GOT3 (cell line): Measurements from ENCODE around the gene CALML3.

Experiments used
- DNase-seq: peaks from one replicate; lab custom pipeline; 2025; ENCODE audit warnings: mixed read lengths; lab: John Stamatoyannopoulos, UW

CALML3 gene

DNA sequence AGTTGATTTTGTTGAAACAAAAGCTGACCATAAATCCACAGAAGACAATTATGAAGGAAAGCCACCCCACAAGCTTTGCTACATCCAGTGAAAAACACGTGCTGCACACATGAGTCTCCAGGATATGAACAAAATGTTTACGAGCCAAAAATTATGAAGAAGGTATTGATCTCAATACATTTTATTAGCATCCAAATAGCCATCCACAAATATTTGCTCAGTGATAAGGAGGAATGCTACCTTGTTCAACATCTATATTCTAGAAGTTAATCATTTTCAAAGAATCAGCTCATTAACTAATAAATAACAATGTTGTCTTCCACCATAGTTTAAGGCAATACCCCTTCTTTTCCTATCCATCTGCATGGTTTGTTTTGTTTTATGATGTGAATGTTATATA is 42.7 kb downstream of the CALML3 start:
- no peak for DNase-seq

DNA sequence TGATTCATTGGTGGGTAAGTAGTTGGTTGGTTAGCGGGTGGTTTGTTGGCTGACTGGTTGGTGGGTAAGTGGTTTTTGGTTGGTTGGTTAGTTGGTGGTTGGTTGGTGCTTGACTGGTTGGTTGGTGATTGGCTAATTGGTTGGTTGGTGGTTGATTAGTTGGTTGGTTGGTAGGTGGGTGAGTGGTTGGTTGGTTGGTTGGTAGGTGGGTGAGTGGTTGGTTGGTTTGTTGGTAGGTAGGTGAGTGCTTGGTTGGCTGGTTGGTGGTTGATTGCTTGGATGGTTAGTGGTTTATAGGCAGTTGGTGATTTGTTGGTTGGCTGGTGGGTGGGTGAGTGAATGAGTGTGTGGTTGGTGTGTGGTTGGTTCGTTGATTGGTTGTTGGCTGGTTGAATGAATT is 44.2 kb downstream of the CALML3 start:
- DNase-seq: no peak

DNA sequence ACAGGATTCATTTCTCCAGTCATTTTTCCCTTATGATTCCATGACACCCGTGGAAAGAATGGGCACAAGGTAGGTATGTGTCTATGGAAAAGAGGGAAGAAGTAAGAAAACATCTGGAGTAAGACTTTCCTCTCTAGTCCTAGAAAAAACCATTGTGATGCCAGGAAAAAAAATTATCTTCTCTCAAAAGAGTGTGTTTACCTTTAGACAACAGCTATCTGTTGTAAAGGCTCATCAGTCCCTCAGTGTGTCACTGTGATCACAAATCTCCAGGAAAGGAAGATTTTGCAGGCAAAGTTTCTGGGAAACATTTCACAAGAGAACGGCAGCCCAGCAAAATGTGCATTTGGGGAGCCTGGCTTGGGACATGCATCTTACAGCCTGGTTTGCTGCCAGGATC is 44.8 kb downstream of the CALML3 start:
- DNase-seq: no peak

DNA sequence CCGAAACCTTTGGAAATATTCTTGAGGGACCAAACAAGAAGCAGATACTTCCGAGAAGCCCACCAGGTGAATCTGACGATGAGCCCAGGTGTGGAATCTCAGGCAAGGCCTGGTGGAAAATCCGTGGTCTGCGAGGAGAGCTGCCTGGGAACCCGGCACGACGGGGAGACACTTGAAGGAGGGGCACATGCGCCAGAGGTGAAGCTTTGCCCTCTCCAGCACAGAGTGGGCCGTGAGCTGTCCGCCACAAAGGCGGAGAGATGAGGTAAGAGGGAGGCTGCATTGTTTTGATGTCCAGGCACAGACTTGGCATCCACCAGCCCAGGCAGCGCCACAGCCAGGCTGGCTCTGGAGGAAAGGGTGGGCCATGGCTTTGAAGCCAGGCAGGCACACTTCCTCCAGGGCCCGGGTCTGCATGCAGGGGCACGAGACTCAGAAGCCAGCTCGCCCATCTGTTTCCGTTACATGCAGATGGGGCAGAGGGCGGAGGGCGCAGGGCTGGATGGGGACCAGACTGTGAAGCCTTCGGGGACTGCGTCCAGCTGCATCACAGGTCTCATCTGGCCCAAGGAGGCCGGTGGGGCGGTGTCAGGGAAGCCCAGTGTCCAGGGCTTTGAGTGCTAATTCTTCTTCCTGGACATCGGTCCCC is 45.4 kb downstream of the CALML3 start:
- DNase-seq: no peak

DNA sequence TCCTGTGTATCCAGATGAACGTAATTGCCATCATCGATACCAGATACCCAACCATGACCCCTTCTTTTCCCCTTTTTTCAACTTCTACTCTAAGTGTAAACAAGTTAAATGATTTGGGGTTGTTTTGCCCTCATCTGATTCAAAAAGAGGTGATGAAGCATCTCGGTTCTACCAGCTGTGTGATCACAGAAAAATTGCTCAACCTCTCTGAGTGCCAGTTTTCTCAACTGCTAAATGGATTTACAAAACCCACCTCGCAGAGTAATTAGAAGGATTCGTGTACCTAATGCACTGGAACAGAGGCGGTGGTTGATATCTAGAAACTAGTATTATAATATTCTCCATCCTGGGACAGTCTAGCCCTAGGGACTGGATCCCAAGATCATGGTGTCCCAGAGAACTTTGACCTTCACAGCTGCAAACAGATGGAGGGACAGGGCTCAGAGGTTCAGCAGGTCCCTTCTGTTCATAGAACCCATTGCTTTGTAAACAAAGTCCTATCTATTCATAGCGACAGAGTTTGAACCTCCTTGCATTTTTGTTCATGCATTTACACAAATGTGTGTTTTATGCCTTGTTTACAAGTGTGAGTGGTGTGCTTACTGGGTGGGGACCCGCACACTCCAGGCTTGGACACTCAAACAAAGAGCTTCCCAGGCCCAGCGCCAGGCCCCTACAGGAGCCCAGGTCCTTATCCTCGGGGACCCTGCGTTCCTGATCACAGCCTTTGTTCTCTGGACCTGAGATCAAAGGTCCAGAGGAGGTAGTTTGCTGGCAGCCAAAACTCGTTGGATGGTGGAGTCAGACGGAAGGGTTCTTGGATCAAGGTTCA is 46.4 kb downstream of the CALML3 start:
- DNase-seq: no peak

DNA sequence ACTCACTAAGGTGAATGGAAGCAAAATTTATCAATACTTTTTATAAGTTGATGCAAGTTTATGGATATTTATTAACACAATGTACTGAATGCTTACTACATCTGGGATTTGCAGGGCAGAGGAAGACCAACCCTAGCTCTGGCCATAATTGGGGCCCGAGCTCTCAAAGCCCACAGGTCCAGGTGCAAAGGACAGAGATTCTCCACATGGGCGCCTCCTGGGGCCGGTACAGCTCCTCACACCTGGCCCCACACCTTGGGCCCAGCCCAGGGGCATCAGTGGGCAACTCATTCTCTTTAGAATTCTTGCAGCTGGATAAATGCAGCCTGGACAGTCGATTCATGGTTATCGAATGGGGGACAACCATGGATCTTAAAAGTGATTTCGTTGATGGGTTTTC is 47.1 kb downstream of the CALML3 start:
- DNase-seq: no peak

DNA sequence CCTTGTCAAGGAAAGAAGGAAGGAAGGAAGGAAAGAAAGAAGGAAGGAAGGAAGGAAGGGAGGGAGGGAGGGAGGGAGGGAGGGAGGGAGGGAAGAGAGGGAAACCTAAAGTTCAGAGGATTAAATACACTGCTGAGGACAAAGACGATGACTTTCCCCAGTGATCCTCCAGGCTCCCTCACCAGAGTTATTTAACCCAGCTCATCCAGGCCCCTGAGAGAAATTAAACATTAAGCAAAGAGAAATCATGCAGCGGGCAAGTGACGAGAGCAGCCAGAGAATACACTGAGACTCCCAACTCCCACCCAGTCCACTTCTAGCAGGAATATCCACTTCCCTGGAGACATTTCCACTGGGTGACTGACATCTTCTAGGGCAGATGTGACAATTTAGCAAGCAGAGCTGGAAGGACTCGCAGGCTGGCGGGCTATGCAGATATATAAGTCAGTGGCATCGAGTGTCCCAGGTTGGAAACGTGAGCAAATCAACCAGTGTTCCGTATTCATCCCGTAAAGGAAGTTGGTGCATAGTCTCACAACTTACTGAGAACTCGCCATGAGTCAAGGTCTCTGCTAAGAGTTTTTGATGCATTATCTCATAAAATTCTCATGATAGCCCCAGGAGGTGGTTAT is 48.7 kb downstream of the CALML3 start:
- no peak for DNase-seq

DNA sequence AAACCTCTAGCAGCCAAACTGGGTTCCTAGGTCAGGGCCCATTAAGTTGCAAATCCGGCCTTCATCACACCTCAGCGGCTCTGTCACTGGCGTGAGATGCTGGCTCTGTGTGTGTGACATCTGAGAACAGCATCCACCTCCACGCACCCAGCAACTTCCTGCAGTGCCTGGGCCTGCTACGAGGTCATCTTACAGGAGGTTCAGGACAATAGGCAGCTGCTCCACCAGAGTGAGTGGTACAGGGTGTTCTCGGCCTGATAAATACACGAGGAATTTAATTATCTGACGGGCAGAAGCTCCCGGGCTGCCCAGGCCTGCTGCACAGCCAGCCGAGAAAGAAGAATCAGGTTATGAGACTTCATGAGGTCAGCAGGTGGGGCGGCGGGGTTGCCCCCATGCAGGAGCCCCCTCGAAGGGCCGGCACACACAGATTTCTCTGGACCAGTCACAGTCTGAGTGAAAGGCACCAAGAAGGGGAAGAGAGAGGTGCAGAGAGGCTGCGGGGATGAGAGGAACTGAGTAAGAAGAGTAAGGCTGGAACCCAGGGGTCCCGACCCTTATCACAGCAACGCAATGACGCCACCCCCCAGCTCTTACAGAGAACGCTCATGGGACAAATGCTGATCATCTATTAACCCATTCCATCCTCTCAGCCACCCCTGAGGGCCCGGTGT is 49.3 kb downstream of the CALML3 start:
- no peak for DNase-seq

DNA sequence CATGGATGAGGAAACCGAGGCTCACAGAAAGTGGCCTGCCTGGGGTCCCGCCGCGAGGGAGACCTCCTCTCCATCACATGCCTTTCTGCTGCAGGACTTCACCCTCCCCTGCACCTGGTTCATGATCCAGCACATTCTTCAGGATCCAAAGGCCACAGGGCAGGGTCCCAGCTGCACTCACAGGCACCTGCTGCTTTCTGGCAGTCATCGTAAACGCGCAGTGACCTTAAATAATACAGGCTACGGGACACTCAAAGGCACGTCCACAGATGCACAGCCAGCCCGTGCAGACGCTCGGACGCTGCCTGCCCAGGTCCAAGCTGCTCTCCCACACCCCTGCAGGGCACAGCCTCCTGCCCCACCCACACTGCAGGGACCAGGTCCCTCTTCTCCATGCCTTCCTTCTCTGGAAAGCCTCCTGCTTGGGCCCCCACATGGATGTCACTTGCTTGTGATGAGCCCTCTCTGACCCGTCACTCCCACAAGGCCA is 49.9 kb downstream of the CALML3 start:
- no peak for DNase-seq

DNA sequence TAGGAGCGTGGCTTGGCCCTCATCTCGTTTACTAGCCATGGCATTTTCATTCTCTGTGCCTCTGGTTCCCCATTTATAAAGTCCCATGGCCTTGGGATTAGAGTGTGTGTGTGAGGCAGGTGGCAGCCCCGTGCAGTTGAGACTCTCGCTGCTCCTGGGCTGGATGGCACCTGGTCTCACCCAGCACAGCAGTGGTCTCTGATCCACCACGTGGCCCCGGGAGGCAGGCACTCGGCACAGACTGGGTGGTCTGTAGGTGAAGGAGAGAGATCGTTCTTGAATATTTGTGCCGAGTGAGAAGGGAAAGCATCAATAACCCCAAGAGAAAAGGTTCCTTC is 50.4 kb downstream of the CALML3 start:
- DNase-seq: no peak

DNA sequence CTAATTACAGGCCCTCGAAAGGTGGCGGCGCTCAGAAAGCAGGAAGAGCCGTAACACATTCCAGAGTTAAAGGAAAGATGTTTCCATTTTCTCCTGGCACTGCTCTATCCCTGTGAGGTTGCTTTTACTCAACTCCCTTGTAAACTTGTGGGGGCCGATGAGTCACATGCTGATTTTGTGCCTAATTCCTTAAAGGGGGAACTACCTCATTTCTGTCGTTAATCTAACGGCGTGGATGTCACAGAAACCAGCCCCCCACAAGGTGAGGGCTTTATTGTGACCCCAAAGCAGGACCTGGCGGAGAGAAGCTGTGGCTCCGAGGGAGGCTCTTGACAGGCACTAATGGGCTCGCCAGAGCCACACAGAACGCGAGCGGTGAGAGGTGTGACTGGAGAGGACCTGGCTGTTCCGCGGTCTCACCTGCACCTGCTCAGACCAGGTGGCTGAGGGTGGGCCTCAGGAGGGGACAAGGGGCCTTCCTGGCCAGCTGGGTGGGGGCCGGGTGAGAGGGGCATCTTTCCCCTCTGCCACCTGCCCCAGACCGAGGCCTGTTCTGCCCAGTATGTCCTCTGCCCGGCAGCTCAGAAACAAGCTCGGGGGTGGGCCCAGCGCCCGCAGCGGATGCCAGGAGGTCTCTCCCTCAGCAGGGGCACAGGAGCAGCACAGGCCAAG is 50.9 kb downstream of the CALML3 start:
- DNase-seq: no peak

DNA sequence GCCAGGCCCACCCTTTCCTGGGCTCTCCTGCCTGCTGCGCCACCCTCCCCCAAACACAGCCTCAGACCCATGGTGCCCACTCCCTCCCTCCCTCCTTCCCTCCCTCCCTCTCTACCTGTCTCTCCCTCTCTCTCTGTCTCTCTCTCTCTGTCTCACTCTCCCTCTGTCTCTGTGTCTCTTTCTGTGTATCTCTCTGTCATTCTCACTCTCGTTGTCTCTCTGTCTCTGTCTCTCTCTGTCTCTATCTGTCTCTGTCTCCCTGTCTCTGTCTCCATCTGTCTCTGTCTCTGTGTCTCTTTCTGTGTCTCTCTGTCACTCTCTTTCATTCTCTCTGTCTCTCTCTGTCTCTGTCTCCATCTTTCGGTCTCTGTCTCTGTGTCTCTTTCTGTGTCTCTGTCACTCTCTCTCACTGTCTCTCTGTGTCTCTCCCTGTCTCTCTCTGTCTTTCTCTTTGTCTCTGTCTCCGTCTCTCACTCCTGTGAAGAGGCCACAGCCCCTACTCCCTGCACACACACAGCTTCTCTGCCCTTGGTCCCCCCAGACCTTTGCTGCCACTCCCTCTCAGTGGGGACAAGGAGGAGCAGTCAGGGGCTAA is 51.5 kb downstream of the CALML3 start:
- DNase-seq: no peak
